ENCODE data around the gene ZFAND2A. TPM values are rescaled to one million over a fixed set of nuclear protein-coding genes. Genes with fewer than 3 reads are reported as not detected.
"Not testable (repeated sequence)": the region's sequence is repeated elsewhere in the genome, so short reads cannot be mapped to it uniquely, and the experiment has no call there.

Gene ZFAND2A
- total and polyA plus RNA-seq, 8 donors = 15.1 to 28.9 (median 22.8) TPM

- H3K27me3 ChIP-seq = no peaks in the 10 kb centered on the region
- no peak for TF ChIP-seq CTCF (IDR thresholded peaks at IDR 0.05)
- no peak overlapping the region for H3K27ac ChIP-seq
- H3K4me1 ChIP-seq = no peaks in the 10 kb centered on the region
- ATAC-seq = no peak
- intact Hi-C loops (cut with DNase I) = loop anchor here in 1 of 2 donors (10.0 kb wide), 1 partner anchor 146 kb away; no protein-coding TSS in a partner anchor
- peaks cover 0 to 66% of the 10 kb centered on the region in 2 donors for H3K36me3 ChIP-seq
- H3K4me3 ChIP-seq = no peak overlapping the region
- DNase-seq = peak in 1 of 4 donors; percentile 18
- H3K9me3 ChIP-seq = no peaks in the 10 kb centered on the region
These were observed 9.5 kb downstream of the ZFAND2A start for GRCh38 chr7:1150400-1151002.

- H3K9me3 ChIP-seq = no peaks in the 10 kb centered on the region
- no peaks in the 10 kb centered on the region for H3K4me1 ChIP-seq
- intact Hi-C loops (cut with DNase I) = no loop called here
- ATAC-seq = no peak
- H3K4me3 ChIP-seq = no peak overlapping the region
- DNase-seq = peak in 1 of 4 donors; percentile 41
- H3K27ac ChIP-seq = no peak overlapping the region
- no peaks in the 10 kb centered on the region for H3K27me3 ChIP-seq
- TF ChIP-seq CTCF (IDR thresholded peaks at IDR 0.05) = no peak
- H3K36me3 ChIP-seq = peaks cover 0 to 55% of the 10 kb centered on the region in 2 donors
These were observed 10.6 kb downstream of the ZFAND2A start for GRCh38 chr7:1149351-1149794.

DNA sequence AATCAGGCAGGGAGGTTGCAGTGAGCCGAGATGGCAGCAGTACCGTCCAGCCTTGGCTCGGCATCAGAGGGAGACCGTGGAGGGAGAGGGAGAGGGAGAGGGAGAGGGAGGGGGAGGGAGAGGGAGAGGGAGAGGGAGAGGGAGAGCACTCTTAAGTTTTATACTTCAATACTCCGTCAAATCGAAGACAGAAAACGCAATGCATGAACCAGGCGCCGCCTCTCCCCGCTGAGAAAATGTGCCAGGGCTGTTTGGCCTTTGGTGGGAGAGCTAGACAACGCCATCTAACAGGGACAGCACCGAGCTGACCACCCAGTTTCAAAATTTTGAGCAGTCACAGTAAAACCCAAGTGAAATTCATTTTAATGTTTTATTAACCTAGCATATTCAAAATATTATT is 12.1 kb downstream of the ZFAND2A start:
- peaks cover 0 to 40% of the 10 kb centered on the region in 2 donors for H3K36me3 ChIP-seq
- DNase-seq; H3K4me1 ChIP-seq; H3K27me3 ChIP-seq; H3K27ac ChIP-seq; intact Hi-C loops (cut with DNase I); H3K9me3 ChIP-seq; ATAC-seq; H3K4me3 ChIP-seq: not testable (repeated sequence)

DNA sequence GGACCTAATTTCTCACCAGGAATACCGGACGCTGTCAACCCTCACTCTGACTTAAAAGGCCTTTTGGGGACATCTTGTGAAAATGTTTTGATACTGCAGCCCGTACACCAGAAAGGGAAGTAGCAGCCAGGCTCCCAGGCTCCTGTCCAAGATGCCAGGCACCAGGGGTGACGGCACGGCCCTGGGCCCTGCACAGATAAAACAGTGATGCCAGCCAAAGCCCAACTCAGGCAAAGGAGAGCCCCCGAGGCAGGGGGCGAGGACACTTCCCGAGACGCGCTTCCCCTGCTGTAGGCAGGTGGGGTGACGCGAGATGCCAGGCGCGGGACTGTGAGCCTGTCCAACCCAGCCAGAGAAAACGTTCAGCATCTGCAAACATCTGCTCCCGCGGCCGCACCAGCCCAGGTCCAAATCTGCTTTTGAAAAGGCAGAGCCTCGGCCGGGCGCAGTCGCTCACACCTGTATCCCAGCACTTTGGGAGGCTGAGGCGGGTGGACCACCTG is 15.7 kb downstream of the ZFAND2A start:
- TF ChIP-seq CTCF (IDR thresholded peaks at IDR 0.05) = no peak
- H3K4me1 ChIP-seq = no peaks in the 10 kb centered on the region
- intact Hi-C loops (cut with DNase I) = no loop called here
- no peaks in the 10 kb centered on the region for H3K27me3 ChIP-seq
- DNase-seq (no peak), ATAC-seq (peak; percentile 60)
- peaks cover 0 to 4% of the 10 kb centered on the region in 2 donors for H3K36me3 ChIP-seq
- no peak overlapping the region for H3K4me3 ChIP-seq
- H3K9me3 ChIP-seq = no peaks in the 10 kb centered on the region
- H3K27ac ChIP-seq = no peak overlapping the region

GRCh38 chr7:1143031-1143430 is 17.0 kb downstream of the ZFAND2A start:
- DNase-seq; H3K36me3 ChIP-seq; H3K9me3 ChIP-seq; H3K4me3 ChIP-seq; H3K27ac ChIP-seq; ATAC-seq; H3K4me1 ChIP-seq; intact Hi-C loops (cut with DNase I); H3K27me3 ChIP-seq: not testable (repeated sequence)

DNA sequence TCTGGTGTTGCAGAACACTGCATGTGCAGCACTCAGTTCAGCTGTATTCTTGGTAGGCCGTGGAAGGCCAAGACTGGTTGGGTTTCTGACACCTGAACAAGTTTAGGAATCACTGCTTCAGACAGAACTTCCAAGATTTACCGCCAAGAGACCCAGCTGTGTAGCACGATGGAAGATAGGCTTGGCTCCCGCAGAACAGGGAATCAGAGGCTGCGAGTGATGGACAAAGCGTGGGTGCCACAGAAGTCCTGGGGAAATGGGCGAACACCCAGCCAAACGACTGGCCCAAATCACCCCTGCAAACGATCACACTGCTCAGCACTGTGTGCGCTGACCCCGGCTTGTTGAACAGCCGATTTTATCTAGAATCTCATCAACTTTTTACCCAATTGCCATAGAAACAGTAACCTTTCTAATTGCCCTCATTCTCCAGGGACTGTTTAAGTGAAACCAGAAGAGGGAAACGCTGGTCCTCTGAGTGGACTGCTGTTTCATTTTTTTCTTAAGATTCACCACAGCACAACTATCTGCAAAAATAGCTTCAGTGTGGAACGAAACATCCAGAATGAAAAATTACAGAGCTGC is 17.9 kb downstream of the ZFAND2A start:
- intact Hi-C loops (cut with DNase I) = no loop called here
- no peak overlapping the region for H3K27ac ChIP-seq
- H3K4me1 ChIP-seq = peaks cover 3 to 11% of the 10 kb centered on the region in 2 donors
- no peak overlapping the region for H3K4me3 ChIP-seq
- H3K36me3 ChIP-seq = no peaks in the 10 kb centered on the region
- no peak for DNase-seq
- no peaks in the 10 kb centered on the region for H3K27me3 ChIP-seq
- ATAC-seq = no peak
- no peaks in the 10 kb centered on the region for H3K9me3 ChIP-seq
- no peak for TF ChIP-seq CTCF (IDR thresholded peaks at IDR 0.05)

Data from left lung (tissue), 10 donors.